MCF 10A (cell line): ENCODE data around the gene ACTR3. TPM values are rescaled to one million over a fixed set of nuclear protein-coding genes. Genes with fewer than 3 reads are reported as not detected.

Experiments
- BruUV-seq: library from RNA; stranded (reverse); fragments of 400-500 nt; replicated peaks from 2 replicates; lab custom pipeline; 2021; lab: Mats Ljungman, UMichigan
- CTCF ChIA-PET: fragments of 300-600 bp; sonication (Branson Sonifier 250); formaldehyde crosslinking; extraction: SDS; loops from one replicate; lab custom pipeline; 2021; ENCODE audit warnings: antibody characterized with exemption, inconsistent platforms; lab: Yijun Ruan, JAX
- POLR2A ChIA-PET: fragments of 300-600, 350-650 bp; sonication (Branson Sonifier 250); formaldehyde crosslinking; extraction: SDS; loops from one replicate; lab custom pipeline; 2020; ENCODE audit warnings: antibody characterized with exemption, inconsistent platforms; lab: Yijun Ruan, JAX
- DNase-seq: peaks from one replicate; pipeline ENCODE4 v3.0.0-alpha.2; 2018; ENCODE audit not compliant: unreplicated experiment
- H3K27ac Mint-ChIP-seq: one replicate; pipeline ENCODE4 v1.8.0; 2022; ENCODE audit warnings: mild to moderate bottlenecking, low read depth, mixed read lengths; ENCODE audit not compliant: unreplicated experiment
- H3K27me3 Mint-ChIP-seq: one replicate; pipeline ENCODE4 v1.8.0; 2022; ENCODE audit warnings: mixed read lengths; ENCODE audit not compliant: insufficient read depth, unreplicated experiment
- H3K36me3 Mint-ChIP-seq: one replicate; pipeline ENCODE4 v1.8.0; 2022; ENCODE audit warnings: mild to moderate bottlenecking, moderate library complexity, mixed read lengths; ENCODE audit not compliant: insufficient read depth, unreplicated experiment
- H3K4me1 Mint-ChIP-seq: one replicate; pipeline ENCODE4 v1.8.0; 2022; ENCODE audit warnings: mixed read lengths; ENCODE audit not compliant: insufficient read depth, unreplicated experiment
- H3K4me3 Mint-ChIP-seq: one replicate; pipeline ENCODE4 v1.8.0; 2022; ENCODE audit warnings: mild to moderate bottlenecking, moderate library complexity, mixed read lengths; ENCODE audit not compliant: unreplicated experiment
- H3K9me3 Mint-ChIP-seq: one replicate; pipeline ENCODE4 v1.8.0; 2022; ENCODE audit warnings: mixed read lengths; ENCODE audit not compliant: unreplicated experiment
- intact Hi-C: fragments of 100-400 bp; cut with micrococcal nuclease; formaldehyde crosslinking; loops from 2 replicates; pipeline ENCODE4 v1.14.1; 2022
- total RNA-seq: library from RNA; stranded (reverse); gene quantifications from 2 replicates; pipeline ENCODE4 v1.2.3, GENCODE V29; 2022
- TF ChIP-seq, protein P1 (sequence below): fragments of 200-600 bp; IDR thresholded peaks from one replicate; pipeline ENCODE4 v1.8.0; 2022; ENCODE audit warnings: antibody characterized with exemption, mild to moderate bottlenecking; ENCODE audit not compliant: unreplicated experiment

The ACTR3 gene
- total RNA-seq, 1 experiment from 2014 or later: 311 TPM

GRCh38 chr2:113863144-113863543 is 26.7 kb upstream of the ACTR3 start:
- CTCF ChIA-PET: interaction anchor here (0.7 kb wide), 1 partner anchor 69 kb away, joined by 3 read pairs; no protein-coding TSS in a partner anchor
- no TSS peak for BruUV-seq
- TF ChIP-seq, protein P1, sequence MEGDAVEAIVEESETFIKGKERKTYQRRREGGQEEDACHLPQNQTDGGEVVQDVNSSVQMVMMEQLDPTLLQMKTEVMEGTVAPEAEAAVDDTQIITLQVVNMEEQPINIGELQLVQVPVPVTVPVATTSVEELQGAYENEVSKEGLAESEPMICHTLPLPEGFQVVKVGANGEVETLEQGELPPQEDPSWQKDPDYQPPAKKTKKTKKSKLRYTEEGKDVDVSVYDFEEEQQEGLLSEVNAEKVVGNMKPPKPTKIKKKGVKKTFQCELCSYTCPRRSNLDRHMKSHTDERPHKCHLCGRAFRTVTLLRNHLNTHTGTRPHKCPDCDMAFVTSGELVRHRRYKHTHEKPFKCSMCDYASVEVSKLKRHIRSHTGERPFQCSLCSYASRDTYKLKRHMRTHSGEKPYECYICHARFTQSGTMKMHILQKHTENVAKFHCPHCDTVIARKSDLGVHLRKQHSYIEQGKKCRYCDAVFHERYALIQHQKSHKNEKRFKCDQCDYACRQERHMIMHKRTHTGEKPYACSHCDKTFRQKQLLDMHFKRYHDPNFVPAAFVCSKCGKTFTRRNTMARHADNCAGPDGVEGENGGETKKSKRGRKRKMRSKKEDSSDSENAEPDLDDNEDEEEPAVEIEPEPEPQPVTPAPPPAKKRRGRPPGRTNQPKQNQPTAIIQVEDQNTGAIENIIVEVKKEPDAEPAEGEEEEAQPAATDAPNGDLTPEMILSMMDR: no peak
- no peak overlapping the region for H3K4me3 Mint-ChIP-seq
- no peaks in the 10 kb centered on the region for H3K36me3 Mint-ChIP-seq
- POLR2A ChIA-PET: no interaction called here
- H3K27me3 Mint-ChIP-seq: no peaks in the 10 kb centered on the region
- no peak for DNase-seq
- intact Hi-C loops: no loop called here
- H3K27ac Mint-ChIP-seq: no peak overlapping the region
- peaks cover 7% of the 10 kb centered on the region for H3K4me1 Mint-ChIP-seq
- no peaks in the 10 kb centered on the region for H3K9me3 Mint-ChIP-seq

DNA sequence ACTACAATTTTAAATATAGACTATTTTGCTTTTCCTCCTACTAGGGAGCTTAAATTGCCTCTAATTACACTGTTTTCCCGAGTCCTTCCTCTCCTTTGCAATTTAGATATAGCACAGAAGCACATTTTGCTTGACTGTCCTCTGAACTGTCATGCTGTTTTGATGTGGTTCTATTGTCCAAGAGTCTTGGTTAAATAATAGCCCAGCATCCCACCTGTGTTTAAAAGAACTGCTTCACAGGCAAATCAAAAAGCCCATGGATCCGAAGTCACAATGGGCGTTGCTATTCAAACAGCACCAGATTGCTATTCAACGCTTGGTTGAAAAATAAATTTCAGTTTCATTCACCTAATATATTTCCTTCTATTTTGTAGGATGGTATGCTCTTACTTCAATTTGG is 22.3 kb upstream of the ACTR3 start:
- CTCF ChIA-PET: interaction anchor here (0.7 kb wide), 1 partner anchor 21 kb away, joined by 3 read pairs; no protein-coding TSS in a partner anchor
- POLR2A ChIA-PET: no interaction called here
- no peak for DNase-seq
- TF ChIP-seq, protein P1: no peak
- H3K9me3 Mint-ChIP-seq: no peaks in the 10 kb centered on the region
- H3K27me3 Mint-ChIP-seq: no peaks in the 10 kb centered on the region
- no peaks in the 10 kb centered on the region for H3K4me1 Mint-ChIP-seq
- BruUV-seq: no TSS peak
- no peak overlapping the region for H3K4me3 Mint-ChIP-seq
- no peaks in the 10 kb centered on the region for H3K36me3 Mint-ChIP-seq
- no peak overlapping the region for H3K27ac Mint-ChIP-seq
- intact Hi-C loops: no loop called here

DNA sequence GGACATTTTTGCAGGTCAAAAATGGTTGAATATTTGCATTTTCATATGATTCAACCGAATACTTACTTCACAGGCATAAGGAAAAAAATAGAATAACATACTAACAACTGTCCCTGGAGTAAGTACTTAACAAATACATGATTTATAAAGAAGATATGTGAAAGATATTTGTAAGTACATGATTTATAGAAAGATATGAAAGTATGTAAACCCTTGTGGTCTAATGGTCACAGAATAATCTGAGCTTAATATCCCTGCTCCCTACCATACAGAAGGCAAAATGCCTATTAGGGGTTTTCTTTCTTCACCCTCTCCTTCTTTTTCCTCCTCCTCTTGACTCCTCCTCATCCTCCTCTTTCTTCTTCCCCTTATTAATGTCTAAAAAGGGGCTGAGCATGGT is 20.6 kb upstream of the ACTR3 start:
- H3K9me3 Mint-ChIP-seq: no peaks in the 10 kb centered on the region

GRCh38 chr2:113872201-113872600 is 17.7 kb upstream of the ACTR3 start:
- Mint-ChIP-seq H3K27ac (no peak overlapping the region), H3K36me3 (no peaks in the 10 kb centered on the region)
- TF ChIP-seq, protein P1: no peak

More for the DNA sequence above, 20.6 kb upstream of the ACTR3 start:
- DNase-seq: no peak
- H3K4me3 Mint-ChIP-seq: no peak overlapping the region
- CTCF ChIA-PET: interaction anchor here (0.6 kb wide), 1 partner anchor 332 kb away, joined by 3 read pairs; no protein-coding TSS in a partner anchor
- no peaks in the 10 kb centered on the region for H3K36me3 Mint-ChIP-seq
- TF ChIP-seq, protein P1: no peak
- intact Hi-C loops: no loop called here
- H3K4me1 Mint-ChIP-seq: peaks cover 5% of the 10 kb centered on the region
- POLR2A ChIA-PET: no interaction called here
- no TSS peak for BruUV-seq
- H3K27ac Mint-ChIP-seq: no peak overlapping the region
- no peaks in the 10 kb centered on the region for H3K27me3 Mint-ChIP-seq

More at GRCh38 chr2:113872201-113872600, 17.7 kb upstream of the ACTR3 start:
- no peaks in the 10 kb centered on the region for H3K9me3 Mint-ChIP-seq
- ChIA-PET CTCF (no interaction called here), POLR2A (interaction anchor here (1.2 to 2.2 kb wide), 3 partner anchors 20 to 23 kb away, joined by 3 to 12 read pairs (median 4); no protein-coding TSS in a partner anchor)
- H3K27me3 Mint-ChIP-seq: no peaks in the 10 kb centered on the region
- intact Hi-C loops: no loop called here
- no peak for DNase-seq
- peaks cover 11% of the 10 kb centered on the region for H3K4me1 Mint-ChIP-seq
- BruUV-seq: no TSS peak
- H3K4me3 Mint-ChIP-seq: no peak overlapping the region
